GM12874 (cell line): ENCODE data around the gene MED1.

ENCODE experiments used
- CTCF ChIP-seq: IDR thresholded peaks from 2 replicates; pipeline ENCODE4 v1.5.1; 2011; ENCODE audit warnings: low read depth, mild to moderate bottlenecking, control low read depth, low read length, moderate library complexity; ENCODE audit not compliant: insufficient read depth

The MED1 gene

GRCh38 chr17:39443326-39443725 lies 7.7 kb downstream of the MED1 start:
- no peak for TF ChIP-seq CTCF

- no peak for TF ChIP-seq CTCF
Observed at GRCh38 chr17:39429600-39429999, 21.5 kb downstream of the MED1 start.

GRCh38 chr17:39416141-39416540 lies 34.9 kb downstream of the MED1 start:
- TF ChIP-seq CTCF, result no peak

GRCh38 chr17:39410279-39410678 lies 40.8 kb downstream of the MED1 start:
- TF ChIP-seq CTCF, result no peak

GRCh38 chr17:39408360-39408759 lies 42.7 kb downstream of the MED1 start:
- TF ChIP-seq CTCF, result no peak

- TF ChIP-seq CTCF, result no peak
Observed at GRCh38 chr17:39406951-39407350, 44.1 kb downstream of the MED1 start.

- TF ChIP-seq CTCF, result no peak
Observed at GRCh38 chr17:39405436-39405835, 45.6 kb downstream of the MED1 start.
